Tibial artery (tissue), 4 donors: ENCODE measurements around the gene RALGAPA2.

Experiments used
- DNase-seq, 2 donors: peaks; one replicate each; pipeline ENCODE4 v3.0.0-alpha.2; 2019
- H3K27ac ChIP-seq, 2 donors: fragments of 200-600 bp; sonication (generic) in 1 of 2; 1 replicate in 1 of 2; 2 replicates in 1 of 2; pipeline ENCODE4 v1.5.1; 2018 to 2019; ENCODE audit warnings: mild to moderate bottlenecking in 1 of 2
- H3K27me3 ChIP-seq, 2 donors: fragments of 200-600 bp; sonication (generic) in 1 of 2; one replicate each; pipeline versions ENCODE4 v1.5.1 to v1.6.0; 2016 to 2019
- H3K36me3 ChIP-seq, 3 donors: fragments of 200-600 bp; sonication (generic) in 2 of 3; one replicate each; pipeline ENCODE4 v1.5.1; 2016 to 2019; ENCODE audit warnings: mild to moderate bottlenecking in 2 of 3
- H3K4me1 ChIP-seq, 4 donors: fragments of 200-600 bp; sonication (generic) in 2 of 4; 1 replicate in 3 of 4; 2 replicates in 1 of 4; pipeline ENCODE4 v1.5.1; 2016 to 2019
- H3K4me3 ChIP-seq, 2 donors: fragments of 200-600 bp; sonication (generic) in 1 of 2; 1 replicate in 1 of 2; 2 replicates in 1 of 2; pipeline ENCODE4 v1.5.1; 2018 to 2019; ENCODE audit warnings: mild to moderate bottlenecking in 2 of 2
- H3K9me3 ChIP-seq, 3 donors: fragments of 200-600 bp; sonication (generic) in 1 of 3; one replicate each; pipeline ENCODE4 v1.5.1; 2016 to 2019
- intact Hi-C: fragments of 100-400 bp; cut with DNase I; formaldehyde crosslinking; loops from one replicate; pipeline ENCODE4 v1.15.0; 2023; ENCODE audit warnings: low total_unique reads
- TF ChIP-seq, protein P1 (sequence below), 2 experiments: fragments of 200-600 bp in 1 of 2; fragments of 450-650 bp in 1 of 2; IDR thresholded peaks; one replicate each; pipeline ENCODE4 v1.5.1; 2017 to 2019; ENCODE audit warnings: antibody characterized with exemption in 2 of 2, mild to moderate bottlenecking in 1 of 2, moderate library complexity in 1 of 2

The RALGAPA2 gene

DNA sequence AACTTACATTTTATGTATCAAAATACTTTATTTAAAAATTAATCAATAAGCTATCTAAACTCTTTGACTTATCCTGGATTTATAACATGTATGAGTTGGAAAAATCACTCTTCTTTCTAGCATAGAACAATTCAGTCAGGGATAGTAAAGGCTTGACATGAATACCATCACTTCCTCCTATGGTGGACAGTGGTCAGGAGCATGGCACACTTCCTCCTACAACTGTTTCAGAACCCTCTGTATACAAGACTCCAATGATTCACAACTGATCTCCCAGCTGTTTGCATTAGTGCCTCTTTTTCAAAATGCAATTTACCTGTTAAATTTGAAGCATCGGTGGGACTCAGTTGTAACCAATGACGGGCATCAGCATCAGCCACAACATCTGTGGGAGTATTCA is 129.7 kb downstream of the RALGAPA2 start:
- no peak overlapping the region for H3K27ac ChIP-seq
- H3K4me3 ChIP-seq: no peak overlapping the region
- no peak for DNase-seq
- intact Hi-C loops: no loop called here
- no peaks in the 10 kb centered on the region for H3K27me3 ChIP-seq
- TF ChIP-seq, protein P1, sequence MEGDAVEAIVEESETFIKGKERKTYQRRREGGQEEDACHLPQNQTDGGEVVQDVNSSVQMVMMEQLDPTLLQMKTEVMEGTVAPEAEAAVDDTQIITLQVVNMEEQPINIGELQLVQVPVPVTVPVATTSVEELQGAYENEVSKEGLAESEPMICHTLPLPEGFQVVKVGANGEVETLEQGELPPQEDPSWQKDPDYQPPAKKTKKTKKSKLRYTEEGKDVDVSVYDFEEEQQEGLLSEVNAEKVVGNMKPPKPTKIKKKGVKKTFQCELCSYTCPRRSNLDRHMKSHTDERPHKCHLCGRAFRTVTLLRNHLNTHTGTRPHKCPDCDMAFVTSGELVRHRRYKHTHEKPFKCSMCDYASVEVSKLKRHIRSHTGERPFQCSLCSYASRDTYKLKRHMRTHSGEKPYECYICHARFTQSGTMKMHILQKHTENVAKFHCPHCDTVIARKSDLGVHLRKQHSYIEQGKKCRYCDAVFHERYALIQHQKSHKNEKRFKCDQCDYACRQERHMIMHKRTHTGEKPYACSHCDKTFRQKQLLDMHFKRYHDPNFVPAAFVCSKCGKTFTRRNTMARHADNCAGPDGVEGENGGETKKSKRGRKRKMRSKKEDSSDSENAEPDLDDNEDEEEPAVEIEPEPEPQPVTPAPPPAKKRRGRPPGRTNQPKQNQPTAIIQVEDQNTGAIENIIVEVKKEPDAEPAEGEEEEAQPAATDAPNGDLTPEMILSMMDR (IDR thresholded peaks at IDR 0.05): no peak
- H3K36me3 ChIP-seq: peaks cover 41 to 50% (median 49%) of the 10 kb centered on the region in 3 donors
- no peaks in the 10 kb centered on the region for H3K4me1 ChIP-seq
- H3K9me3 ChIP-seq: no peaks in the 10 kb centered on the region

DNA sequence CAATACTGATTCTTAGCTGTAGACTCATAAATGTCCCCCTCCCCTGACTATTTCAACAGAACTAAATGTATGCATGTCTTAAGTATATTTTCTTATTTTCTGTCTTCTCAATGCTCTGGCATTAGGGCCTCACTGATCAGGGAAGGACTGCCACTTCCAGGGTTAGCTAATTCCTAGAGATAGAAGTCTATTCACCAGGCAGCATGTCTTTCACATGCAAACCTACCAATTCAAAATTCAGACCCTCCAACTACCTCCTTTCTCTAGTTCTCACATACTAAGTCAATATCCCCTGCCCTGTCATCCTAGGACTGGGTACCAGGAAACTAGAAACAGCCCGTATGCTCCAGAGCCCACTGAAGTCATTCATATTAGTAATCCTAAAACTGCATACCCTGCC is 132.3 kb downstream of the RALGAPA2 start:
- TF ChIP-seq, protein P1 (IDR thresholded peaks at IDR 0.05): no peak
- H3K4me1 ChIP-seq: no peaks in the 10 kb centered on the region
- no peaks in the 10 kb centered on the region for H3K9me3 ChIP-seq
- no peak overlapping the region for H3K27ac ChIP-seq
- H3K36me3 ChIP-seq: peaks cover 32 to 51% (median 42%) of the 10 kb centered on the region in 3 donors
- no peaks in the 10 kb centered on the region for H3K27me3 ChIP-seq
- intact Hi-C loops: no loop called here
- no peak overlapping the region for H3K4me3 ChIP-seq
- DNase-seq: no peak

DNA sequence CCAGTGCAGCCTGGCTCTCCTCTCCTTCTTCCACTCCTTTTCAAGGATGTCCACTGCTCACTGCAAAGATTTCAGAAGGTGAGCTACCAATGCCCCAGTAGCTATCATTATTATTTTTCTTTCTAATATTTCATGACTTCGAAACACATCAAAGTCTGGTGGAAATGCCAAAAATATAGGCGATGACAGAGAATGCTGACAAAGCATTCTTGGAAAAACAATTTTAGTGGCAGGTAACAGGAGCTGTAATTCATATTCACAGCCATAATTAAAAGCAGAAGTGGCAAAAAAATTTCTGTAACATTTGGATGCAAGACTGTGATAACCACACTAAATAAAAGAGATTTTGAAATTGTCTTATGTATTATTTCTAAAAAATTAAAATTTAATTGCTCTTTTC is 133.6 kb downstream of the RALGAPA2 start:
- intact Hi-C loops: no loop called here
- Histone ChIP-seq H3K9me3 (no peaks in the 10 kb centered on the region), H3K4me1 (no peaks in the 10 kb centered on the region), H3K27ac (no peak overlapping the region), H3K36me3 (peaks cover 20 to 44% (median 40%) of the 10 kb centered on the region in 3 donors), H3K27me3 (no peaks in the 10 kb centered on the region), H3K4me3 (no peak overlapping the region)
- no peak for DNase-seq
- TF ChIP-seq, protein P1 (IDR thresholded peaks at IDR 0.05): no peak

DNA sequence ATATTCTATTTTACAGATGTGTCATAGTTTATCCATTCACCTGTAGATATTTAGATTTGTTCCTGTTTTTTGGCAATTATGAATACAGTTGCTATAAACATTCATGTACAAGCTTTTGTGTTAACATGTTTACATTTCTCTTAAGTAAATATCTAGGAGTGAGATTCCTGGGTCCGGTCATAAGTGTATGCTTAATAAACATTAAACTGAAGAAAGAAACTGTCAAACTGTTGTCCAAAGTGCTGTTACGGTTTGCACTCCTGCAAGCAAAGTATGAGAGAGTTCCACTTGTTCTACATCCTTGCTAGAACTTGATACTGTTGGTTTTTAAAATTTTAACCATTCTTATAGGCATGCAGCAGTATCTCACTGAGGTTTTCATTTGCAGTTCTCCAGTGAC is 138.6 kb downstream of the RALGAPA2 start:
- intact Hi-C loops: no loop called here

DNA sequence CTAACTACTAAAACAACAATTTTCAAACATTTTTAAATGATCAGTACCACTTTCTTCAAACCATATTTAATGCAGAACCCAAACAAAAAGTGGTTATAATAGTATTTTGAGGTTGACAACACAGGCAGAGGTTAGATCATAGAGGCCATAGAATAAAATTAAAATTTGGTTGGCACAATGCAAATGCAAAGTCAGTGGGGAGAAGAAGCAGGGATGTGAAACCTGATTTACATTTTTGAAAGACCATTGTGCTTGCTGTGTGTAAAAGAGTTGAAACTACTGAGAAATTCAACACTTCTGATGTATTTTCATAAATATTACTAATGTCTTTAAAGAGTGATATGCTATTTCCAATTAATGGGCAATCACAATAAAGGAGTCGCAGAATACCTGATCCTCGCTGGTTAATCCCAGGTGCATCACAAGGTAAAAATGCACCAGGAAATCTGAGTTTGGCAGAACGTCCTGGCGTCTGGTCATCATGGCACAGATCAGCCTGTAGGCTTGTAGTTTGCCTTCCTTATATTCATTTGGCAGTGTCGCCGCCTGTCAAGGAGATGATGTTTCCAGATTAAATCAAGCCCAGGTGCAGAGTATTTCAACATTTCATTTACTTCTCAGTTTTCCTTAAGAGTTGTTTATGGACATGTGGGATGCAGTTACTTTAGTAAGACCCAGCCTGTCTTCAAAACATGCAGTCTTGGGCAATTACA is 141.2 kb downstream of the RALGAPA2 start:
- TF ChIP-seq, protein P1 (IDR thresholded peaks at IDR 0.05): no peak
- Histone ChIP-seq H3K27ac (no peak overlapping the region), H3K4me1 (no peaks in the 10 kb centered on the region), H3K27me3 (no peaks in the 10 kb centered on the region), H3K9me3 (no peaks in the 10 kb centered on the region), H3K4me3 (no peak overlapping the region), H3K36me3 (peaks cover 16 to 34% (median 27%) of the 10 kb centered on the region in 3 donors)
- intact Hi-C loops: no loop called here
- DNase-seq: no peak

More for the DNA sequence above, 138.6 kb downstream of the RALGAPA2 start:
- Histone ChIP-seq H3K4me1 (no peaks in the 10 kb centered on the region), H3K4me3 (no peak overlapping the region), H3K9me3 (no peaks in the 10 kb centered on the region), H3K27me3 (no peaks in the 10 kb centered on the region), H3K36me3 (peaks cover 14 to 37% (median 32%) of the 10 kb centered on the region in 3 donors), H3K27ac (no peak overlapping the region)
- TF ChIP-seq, protein P1 (IDR thresholded peaks at IDR 0.05): no peak
- no peak for DNase-seq
